Raji (cell line): ENCODE data around the gene SRP19.

Experiments used
- POLR2A ChIP-seq: IDR thresholded peaks from 2 replicates; pipeline ENCODE4 v1.6.1; 2011; ENCODE audit warnings: low read depth, low read length, control low read depth; ENCODE audit not compliant: insufficient read depth

The SRP19 gene

GRCh38 chr5:112862085-112862484, 998 bp downstream of the SRP19 start:
- TF ChIP-seq POLR2A = no peak

GRCh38 chr5:112863549-112863948, 2.5 kb downstream of the SRP19 start:
- TF ChIP-seq POLR2A = no peak

GRCh38 chr5:112865128-112865527, 4.0 kb downstream of the SRP19 start:
- TF ChIP-seq POLR2A = no peak

GRCh38 chr5:112866739-112867138, 5.7 kb downstream of the SRP19 start:
- TF ChIP-seq POLR2A = no peak

GRCh38 chr5:112867411-112867810, 6.3 kb downstream of the SRP19 start:
- TF ChIP-seq POLR2A = no peak

GRCh38 chr5:112869948-112870347, 8.9 kb downstream of the SRP19 start:
- TF ChIP-seq POLR2A = no peak

DNA sequence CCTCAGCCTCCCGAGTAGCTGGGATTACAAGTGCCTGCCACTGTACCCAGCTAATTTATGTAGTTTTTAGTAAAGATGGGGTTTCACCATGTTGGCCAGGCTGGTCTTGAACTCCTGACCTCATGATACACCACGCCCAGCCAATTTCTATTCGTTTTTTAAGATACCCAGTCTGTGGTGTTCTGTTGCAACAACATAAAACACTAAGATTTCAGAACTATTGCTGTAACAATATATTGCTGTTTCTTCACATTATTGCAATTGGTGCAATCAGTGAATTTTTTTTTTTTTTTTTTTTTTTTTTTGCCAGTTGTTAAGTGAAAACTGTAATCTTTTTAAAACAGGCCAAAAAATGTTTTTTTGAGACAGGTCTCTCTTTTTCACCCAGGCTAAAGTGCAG, 9.9 kb downstream of the SRP19 start:
- no peak for TF ChIP-seq POLR2A

DNA sequence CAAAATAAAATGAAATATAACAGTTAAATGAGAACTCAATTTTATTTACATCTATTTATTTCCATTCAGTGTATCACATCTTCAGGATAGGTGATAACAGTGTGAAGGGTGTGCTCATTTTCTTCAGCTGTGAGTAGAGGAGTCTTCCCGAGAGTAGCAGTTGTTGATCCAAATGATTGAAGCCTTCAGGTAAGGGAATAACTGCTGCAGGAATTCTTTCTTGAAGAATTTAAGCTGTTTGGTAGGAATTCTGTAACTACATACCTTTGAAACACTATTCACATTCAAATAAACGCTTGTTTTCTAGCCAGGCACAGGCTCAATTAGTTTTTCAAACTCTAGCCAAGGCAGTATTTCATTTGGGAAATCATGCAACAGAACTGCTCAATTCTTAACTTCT, 15.3 kb downstream of the SRP19 start:
- TF ChIP-seq POLR2A = no peak

GRCh38 chr5:112878101-112878500, 17.0 kb downstream of the SRP19 start:
- no peak for TF ChIP-seq POLR2A

DNA sequence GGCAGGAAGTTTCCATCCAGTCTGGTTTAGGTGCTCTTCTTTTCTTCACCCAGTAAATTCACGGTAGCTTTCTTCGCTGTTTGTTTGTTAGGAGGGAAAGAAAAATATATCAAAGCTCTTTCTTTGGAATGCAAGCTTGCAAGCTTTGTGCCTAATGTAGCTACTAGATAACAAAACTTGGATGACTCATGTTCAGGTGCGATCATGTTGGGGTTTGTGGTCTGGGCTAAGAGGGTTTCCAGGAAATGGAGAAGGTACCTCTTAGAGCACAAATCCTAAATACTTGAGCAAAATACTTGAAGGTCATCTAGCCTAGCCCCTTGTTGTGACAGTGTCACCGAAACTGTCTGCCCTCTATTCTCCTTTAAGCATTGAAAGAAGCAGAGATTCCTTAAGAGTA, 17.7 kb downstream of the SRP19 start:
- no peak for TF ChIP-seq POLR2A

GRCh38 chr5:112880219-112880964, 19.3 kb downstream of the SRP19 start:
- no peak for TF ChIP-seq POLR2A

DNA sequence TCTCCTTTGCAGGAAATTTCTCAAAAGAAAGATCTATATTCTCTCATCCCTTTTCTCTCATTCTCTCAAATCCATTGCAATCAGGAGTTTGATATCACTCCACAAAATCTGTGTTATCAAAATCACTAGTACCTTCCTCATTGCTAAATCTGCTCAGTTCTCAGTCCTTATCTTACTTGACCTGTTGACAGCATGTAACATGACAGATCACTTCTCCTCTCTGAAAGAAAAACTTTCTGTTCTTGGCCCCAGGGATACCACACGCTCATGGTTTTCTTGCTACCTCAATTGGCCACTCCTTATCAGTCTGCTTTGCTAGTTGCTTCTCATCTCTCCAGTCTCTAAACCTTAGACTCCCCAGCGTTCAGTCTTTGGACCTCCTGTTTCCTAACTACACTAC, 22.1 kb downstream of the SRP19 start:
- no peak for TF ChIP-seq POLR2A

DNA sequence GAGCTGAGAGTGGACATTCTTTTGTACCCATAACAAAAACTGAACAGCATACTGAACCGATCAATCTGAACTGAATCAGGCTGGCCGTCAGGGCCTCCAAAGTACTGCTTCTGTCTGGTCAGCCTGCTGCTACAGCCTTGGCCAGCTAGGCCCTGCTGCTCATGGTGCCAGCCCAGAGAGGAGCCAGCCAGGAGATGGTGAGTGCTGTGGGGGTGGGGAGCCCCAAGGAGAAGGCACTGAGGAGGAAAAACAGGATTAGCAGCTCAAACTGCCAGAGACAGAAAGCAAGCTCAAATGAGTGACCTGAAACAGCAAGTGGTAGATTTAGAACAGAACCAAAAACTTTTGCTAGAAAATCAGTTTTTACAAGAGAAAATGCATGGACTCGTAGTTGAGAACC, 23.9 kb downstream of the SRP19 start:
- no peak for TF ChIP-seq POLR2A

DNA sequence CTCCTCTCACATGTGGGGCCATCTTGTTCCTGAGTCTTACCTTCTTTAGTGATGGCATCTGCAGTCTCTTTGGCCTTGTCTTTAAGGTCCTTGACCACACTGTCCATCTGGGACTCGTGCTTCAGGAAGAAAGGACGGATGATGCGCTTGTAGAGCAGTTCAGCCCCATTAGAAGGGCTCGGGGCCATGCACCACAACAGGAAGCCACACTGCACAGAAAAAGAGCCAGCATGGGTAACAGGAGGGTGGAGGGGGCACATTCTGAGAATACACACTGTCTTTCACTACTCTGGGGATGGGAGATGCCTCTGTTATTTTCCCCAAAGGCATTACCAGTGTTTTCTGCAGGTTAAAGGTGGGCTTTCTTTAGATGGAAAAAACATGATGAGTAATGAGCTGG, 25.9 kb downstream of the SRP19 start:
- no peak for TF ChIP-seq POLR2A

GRCh38 chr5:112892776-112893175, 31.7 kb downstream of the SRP19 start:
- no peak for TF ChIP-seq POLR2A

DNA sequence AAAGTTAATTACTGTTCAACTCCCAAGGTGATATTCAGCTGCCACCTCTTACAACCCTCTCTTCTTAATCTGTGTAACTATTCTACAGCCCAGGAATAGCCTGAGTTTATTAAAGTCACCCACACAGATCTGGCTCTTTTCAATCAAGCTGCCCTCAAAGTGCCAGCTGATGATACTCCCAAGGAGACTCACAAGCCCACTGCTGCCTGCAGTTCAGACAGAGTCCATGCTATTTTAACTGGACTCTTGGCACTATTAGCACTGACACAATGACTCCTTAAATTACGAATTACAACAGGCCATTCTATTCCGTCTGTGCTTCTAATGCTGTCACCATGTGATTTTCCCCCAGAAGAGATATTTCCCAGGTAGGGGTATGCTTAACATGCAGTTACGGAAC, 34.6 kb downstream of the SRP19 start:
- TF ChIP-seq POLR2A = no peak

DNA sequence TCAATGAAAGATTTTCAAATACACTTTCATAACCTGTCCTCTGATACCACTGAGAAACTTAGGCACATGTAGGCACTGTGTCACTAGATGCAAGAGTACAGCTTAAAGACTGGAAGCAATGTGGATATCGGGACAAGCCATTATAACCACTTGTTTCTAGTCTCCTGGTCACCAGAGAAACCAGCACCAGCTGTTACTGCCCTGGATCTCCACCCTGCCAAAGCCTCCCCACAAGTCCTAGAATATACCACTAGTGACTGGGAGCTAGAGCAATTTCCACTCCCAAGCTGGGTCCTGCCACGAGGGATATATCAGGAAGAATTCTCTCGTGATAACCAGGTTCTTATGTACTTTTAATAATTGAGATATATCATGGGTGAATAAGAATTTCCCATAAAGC, 41.5 kb downstream of the SRP19 start:
- no peak for TF ChIP-seq POLR2A

DNA sequence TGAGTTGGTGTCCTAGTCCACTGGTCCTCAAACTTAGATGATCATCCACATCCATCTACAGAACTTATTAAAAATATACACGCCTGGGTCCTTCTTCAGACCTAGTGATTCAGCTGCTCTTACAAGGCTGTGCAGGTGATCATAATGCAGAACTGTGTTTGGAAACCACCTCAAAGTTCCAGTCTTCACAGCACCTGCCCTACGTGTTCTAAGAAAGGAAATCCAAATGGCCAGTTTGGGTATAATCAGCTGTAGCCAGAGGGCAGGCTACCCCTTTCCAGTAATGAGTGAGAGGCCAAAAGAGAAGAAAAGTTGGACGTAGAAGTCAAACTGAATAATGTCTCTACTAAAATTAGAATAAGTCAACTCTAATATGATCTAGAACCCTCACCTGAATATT, 45.5 kb downstream of the SRP19 start:
- TF ChIP-seq POLR2A = no peak

DNA sequence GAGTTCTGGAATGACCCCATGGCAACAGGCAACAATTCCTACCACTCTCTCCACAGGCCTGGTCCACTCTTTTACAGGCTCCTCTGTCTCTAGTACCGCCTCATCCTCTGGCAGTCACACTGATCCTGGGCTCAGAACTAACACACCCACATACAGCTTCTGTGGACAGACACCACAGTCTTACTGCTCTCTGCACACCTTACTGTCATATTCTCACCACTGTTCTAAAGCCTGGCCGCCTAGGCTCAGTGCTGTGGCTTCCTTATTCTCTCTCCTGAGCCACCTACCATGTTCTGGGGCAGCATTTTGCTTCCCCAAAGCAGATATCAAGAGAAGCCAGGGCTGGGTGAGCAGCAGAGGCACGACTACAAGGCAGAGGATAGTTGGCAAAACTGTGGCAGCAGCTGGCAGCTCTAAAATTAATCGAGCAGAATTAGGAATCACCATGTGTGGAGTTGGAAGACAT, 46.1 kb downstream of the SRP19 start:
- TF ChIP-seq POLR2A = no peak
